IPS-18a (cell line): ENCODE data around the gene PDLIM7.

Experiments
- H3K27ac ChIP-seq: one replicate; pipeline ENCODE4 v1.5.1; 2013; ENCODE audit warnings: low read length
- H3K27me3 ChIP-seq: one replicate; pipeline ENCODE4 v1.6.1; 2013; ENCODE audit warnings: mild to moderate bottlenecking, low read length; ENCODE audit not compliant: control insufficient read depth, insufficient read depth
- H3K36me3 ChIP-seq: one replicate; pipeline ENCODE4 v1.6.1; 2013; ENCODE audit warnings: low read depth, low read length; ENCODE audit not compliant: control insufficient read depth
- H3K4me1 ChIP-seq: one replicate; pipeline ENCODE4 v1.6.1; 2013; ENCODE audit warnings: low read depth, low read length; ENCODE audit not compliant: control insufficient read depth
- H3K4me3 ChIP-seq: one replicate; pipeline ENCODE4 v1.5.1; 2013; ENCODE audit warnings: low read length
- H3K9ac ChIP-seq: one replicate; pipeline ENCODE4 v1.6.1; 2013; ENCODE audit warnings: mild to moderate bottlenecking, low read length, moderate library complexity
- H3K9me3 ChIP-seq: one replicate; pipeline ENCODE4 v1.6.1; 2013; ENCODE audit warnings: low read depth, low read length; ENCODE audit not compliant: control insufficient read depth

The PDLIM7 gene

DNA sequence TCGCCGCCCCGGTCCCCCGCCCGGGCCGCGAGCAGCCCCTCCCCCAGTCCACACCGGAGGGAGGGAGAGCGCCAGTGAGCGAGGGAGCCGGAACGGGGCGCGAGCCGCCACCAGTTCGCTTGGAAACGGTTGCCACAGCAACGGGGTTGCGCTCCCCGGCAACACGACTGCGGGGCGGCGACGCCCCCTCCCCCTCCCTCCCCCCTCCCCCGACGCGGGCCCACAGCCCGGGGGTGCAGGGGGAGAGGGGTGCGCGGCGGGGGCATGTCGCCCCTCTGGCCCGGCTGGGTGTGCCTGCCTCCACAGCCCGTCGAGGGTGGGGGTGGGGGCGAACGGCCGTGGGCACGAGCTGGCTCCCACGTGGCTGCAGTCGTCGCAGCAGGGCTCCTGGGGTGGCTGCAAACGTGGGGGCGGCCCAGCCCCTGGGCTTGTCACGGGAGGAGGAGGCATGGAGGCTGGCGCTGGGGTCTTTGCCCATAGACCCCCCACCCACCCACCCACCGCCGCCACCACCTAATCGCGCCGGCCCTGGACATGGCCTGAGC, 50.3 kb downstream of the PDLIM7 start:
- Histone ChIP-seq H3K9ac (peak overlapping the region; percentile 69), H3K27ac (no peak overlapping the region), H3K4me1 (peaks cover 14% of the 10 kb centered on the region)

DNA sequence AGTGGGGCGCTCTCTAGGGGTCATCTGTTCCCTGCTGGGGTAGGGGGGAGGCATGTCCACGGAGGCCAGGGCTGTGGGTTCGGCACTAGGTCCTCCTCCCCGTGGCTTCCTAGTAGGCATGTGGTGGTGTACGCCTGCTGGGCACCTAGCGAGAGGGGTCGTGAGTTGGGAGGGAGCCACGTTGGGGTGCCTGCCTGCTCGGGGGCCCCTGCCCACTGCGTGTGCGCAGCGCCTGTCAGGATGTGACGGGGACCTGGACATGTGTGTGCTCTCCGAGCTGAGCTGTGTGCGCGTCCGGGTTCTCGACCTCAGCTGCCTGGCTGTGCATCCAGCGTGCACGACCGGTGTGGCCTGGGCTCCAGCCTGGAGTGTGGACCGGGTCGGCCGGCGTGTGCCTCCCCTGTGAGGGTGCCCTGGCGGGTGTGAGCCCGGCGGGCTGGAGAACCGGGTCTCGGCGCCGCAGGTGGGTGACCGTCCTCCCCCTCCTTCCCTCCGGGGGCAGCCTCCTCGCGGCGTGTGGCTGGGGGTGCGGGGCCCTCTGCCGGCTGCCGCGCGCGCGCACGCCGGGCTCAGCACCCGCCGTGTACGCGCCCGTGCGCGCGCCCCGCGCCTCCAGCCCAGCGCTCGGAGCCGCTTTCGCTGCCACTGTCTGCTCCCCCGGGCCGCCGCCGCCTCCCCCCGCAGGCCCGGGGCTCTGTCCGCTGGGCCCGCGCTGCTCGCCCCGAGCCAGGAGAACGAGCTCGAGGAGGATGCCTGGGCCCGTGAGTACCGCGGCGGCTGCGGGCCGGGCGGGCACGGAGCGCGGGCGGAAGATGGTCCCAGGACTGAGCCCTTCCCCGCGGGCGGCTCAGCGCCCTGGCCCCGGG, 51.0 kb downstream of the PDLIM7 start, which contains the start of gene PRR7:
Gene PRR7, plus strand, starts transcription at position 615 of the 866 bp plus-strand sequence. CDS start 8,254 bp downstream, outside the sequence.
- Histone ChIP-seq H3K27ac (no peak within 1 kb of the TSS), H3K9me3 (no peaks in the 10 kb centered on the region), H3K9ac (peak within 1 kb of the TSS; percentile 69), H3K4me3 (peak within 1 kb of the TSS; percentile 62), H3K27me3 (peaks cover 26% of the 10 kb centered on the region), H3K36me3 (no peaks in the 10 kb centered on the region), H3K4me1 (peaks cover 14% of the 10 kb centered on the region)

More for the DNA sequence above, 50.3 kb downstream of the PDLIM7 start:
- Histone ChIP-seq H3K27me3 (peaks cover 31% of the 10 kb centered on the region), H3K4me3 (peak overlapping the region; percentile 62), H3K36me3 (no peaks in the 10 kb centered on the region), H3K9me3 (no peaks in the 10 kb centered on the region)

DNA sequence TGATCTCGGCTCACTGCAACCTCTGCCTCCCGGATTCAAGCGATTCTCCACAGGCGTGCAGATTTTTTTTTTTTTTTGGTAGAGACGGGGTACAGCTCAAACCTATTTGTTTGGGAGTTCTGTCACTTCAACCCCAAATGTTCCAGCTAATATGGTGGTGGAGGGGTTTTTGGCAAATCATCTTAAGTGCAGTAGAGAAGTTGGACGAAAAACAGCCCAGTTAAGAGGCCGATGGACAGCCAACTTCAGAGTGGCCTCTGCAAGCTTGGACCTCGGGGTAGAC, 51.5 kb downstream of the PDLIM7 start:
- peaks cover 26% of the 10 kb centered on the region for H3K27me3 ChIP-seq
- no peaks in the 10 kb centered on the region for H3K36me3 ChIP-seq
- H3K4me1 ChIP-seq = peaks cover 14% of the 10 kb centered on the region
- no peaks in the 10 kb centered on the region for H3K9me3 ChIP-seq
- peak overlapping the region; percentile 62 for H3K4me3 ChIP-seq
- peak overlapping the region; percentile 58 for H3K9ac ChIP-seq
- H3K27ac ChIP-seq = no peak overlapping the region

DNA sequence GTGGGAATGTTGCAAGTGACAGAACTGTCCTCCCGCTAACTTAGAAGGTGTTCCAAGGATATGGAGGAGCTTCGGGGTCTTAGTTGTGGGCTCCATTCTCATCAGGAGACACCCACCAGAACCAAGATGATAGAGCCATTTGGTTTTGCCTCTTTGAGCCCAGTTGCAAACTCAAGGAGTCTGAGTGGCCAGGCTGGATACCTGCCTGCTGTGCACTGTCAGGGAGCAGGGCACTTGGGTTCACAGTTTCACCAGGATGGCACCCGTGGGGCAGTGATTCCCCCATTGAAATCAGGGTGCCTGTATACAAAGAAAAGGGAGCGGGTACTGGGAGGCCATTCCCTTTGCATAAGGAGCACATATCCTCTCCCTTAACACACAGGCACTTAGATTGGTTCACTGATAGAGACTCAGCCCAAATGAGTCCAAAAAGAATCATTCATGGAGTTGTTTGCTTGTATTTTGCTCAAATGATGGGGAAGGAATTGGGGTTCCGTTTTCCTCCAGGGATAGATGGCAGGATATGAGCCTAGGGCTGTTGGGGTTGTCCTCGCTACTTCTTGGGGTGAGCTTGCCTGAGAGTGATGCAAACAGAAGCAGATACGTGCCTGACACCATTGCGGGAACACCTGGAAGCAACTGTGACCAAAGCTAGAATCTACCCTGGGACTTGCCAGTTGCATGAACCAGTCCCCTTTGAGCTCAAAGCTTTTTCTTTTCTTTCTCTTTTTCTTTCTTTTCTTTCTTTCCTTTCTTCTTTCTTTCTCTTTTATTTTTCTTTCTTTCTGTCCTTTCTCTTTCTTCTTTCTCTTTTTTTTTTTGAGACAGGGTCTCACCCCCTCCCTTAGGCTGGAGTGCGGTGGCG, 52.1 kb downstream of the PDLIM7 start:
- H3K27me3 ChIP-seq = peaks cover 26% of the 10 kb centered on the region
- H3K9me3 ChIP-seq = no peaks in the 10 kb centered on the region
- H3K36me3 ChIP-seq = no peaks in the 10 kb centered on the region
- no peak overlapping the region for H3K4me3 ChIP-seq
- H3K9ac ChIP-seq = peak overlapping the region; percentile 58
- peaks cover 14% of the 10 kb centered on the region for H3K4me1 ChIP-seq
- H3K27ac ChIP-seq = no peak overlapping the region

DNA sequence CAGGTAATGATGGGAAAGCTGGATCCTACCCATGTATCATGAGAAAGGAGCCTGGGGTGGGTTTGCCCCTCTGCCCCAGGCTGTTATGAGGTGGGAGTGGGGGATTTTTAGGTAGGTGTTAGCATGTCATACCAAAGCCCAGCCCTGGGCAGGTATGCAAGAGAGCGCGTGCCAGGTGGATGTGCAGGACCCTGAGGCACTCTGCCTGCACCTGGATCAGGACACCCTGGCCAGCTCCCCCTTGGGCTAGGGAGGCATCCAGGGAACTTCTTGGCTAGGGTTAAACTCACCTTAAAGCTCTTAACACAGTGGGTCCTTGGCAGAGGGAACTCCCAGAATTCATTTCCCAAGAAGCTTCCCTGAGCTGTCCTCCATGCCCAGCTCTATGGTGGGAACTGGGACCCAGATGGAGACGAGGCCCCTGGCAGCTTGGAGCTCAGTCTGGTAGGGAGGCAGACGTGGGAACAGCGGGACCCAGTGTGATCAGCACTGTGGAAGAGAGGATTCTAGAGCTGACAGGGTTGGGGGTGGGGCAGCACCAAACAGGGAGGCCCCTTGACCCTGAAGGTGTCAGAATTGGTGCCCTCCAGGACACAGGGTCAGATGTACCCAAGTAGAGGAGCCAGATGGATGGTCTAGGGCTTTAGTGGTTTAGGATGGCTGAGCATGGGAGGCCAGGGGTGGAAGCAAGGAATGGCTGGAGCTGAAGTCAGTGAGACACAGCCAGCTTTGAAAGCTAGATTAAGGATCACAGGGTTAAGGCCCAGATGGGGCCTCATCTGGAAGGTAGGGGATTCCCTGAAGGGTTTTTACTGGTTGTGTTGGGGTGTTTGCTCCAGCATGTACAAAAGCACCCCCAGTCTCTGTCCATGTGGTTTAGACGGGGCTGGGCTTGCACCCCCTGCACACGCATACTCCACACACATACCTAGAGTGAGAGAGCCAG, 53.0 kb downstream of the PDLIM7 start:
- Histone ChIP-seq H3K9ac (no peak overlapping the region), H3K27ac (no peak overlapping the region), H3K36me3 (no peaks in the 10 kb centered on the region), H3K4me1 (peaks cover 17% of the 10 kb centered on the region), H3K27me3 (peaks cover 26% of the 10 kb centered on the region), H3K9me3 (no peaks in the 10 kb centered on the region), H3K4me3 (no peak overlapping the region)

DNA sequence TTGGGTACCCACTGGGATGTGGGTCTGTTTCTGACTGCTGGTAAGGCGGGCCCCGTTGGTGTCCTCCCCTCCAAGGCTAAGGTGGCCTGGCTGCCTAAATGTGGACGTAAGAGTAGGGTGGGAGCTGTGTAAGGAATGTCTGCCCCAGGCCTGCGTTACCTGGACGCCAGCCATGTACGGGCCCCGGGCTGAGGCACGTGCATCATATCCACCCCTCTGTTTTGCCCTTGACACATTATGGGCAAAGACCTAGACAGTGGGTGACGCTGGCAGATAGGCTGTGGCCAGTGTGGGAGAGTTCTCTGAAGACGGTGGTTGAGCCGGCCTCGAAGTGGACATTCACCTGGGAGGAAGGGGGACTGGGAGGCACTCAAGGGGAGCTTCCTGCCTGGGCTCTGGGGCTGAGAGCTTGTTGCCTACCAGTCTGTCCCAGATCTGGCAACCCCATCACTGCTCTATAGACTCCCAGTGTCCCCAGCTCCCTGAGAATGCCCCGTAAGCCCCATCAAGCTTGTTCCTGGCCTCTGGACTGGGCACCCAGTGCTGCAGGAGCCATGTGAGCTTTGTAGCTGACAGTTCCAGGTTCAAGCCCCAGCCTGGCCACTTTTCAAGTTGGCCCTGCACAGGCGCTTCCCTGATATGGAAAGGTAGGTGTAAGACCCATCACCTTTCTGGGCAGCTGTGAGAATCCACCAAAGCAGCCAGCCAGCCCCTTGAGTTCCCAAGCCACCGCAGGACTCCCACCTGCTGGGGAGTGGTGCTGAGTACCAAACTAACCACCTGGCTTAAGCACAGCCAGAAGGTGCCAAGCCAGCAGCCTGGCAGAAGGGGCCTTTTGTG, 54.0 kb downstream of the PDLIM7 start:
- Histone ChIP-seq H3K36me3 (no peaks in the 10 kb centered on the region), H3K9ac (no peak overlapping the region), H3K27ac (no peak overlapping the region), H3K4me1 (peaks cover 17% of the 10 kb centered on the region), H3K4me3 (no peak overlapping the region), H3K27me3 (peaks cover 20% of the 10 kb centered on the region), H3K9me3 (no peaks in the 10 kb centered on the region)

DNA sequence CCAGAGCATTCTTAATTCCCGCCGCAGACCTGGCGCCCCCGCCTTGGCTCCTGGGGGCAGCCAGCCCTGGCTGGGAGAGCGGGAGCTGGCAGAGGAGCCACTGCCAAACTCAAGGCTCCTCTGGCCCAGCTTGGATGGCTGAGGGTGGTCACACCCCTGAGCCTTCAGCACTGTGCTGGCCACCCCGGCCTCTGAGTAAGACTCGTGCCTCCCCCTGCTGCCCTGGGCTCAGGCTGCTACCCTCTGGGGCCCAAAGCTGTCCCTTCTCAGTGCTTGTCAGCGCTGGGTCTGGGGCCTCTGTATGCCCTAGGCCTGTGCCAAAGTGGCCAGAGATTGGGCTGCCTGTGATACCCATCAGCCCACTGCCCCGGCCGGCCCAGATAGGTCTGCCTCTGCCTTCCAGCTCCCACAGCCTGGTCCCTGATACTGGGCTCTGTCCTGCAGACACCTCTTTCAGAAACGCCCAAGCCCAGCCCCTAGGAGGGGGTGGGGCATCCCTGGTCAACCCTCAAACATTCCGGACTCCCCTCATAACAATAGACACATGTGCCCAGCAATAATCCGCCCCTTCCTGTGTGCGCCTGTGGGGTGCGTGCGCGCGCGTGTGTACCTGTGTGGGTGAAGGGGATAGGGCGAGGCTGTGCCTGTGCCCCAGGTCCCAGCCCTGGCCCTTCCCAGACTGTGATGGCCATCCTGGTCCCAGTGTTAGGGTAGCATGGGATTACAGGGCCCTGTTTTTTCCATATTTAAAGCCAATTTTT, 55.2 kb downstream of the PDLIM7 start:
- Histone ChIP-seq H3K27ac (no peak overlapping the region), H3K36me3 (peaks cover 1% of the 10 kb centered on the region), H3K4me1 (peaks cover 13% of the 10 kb centered on the region), H3K9ac (no peak overlapping the region), H3K9me3 (no peaks in the 10 kb centered on the region), H3K4me3 (no peak overlapping the region), H3K27me3 (peaks cover 15% of the 10 kb centered on the region)

DNA sequence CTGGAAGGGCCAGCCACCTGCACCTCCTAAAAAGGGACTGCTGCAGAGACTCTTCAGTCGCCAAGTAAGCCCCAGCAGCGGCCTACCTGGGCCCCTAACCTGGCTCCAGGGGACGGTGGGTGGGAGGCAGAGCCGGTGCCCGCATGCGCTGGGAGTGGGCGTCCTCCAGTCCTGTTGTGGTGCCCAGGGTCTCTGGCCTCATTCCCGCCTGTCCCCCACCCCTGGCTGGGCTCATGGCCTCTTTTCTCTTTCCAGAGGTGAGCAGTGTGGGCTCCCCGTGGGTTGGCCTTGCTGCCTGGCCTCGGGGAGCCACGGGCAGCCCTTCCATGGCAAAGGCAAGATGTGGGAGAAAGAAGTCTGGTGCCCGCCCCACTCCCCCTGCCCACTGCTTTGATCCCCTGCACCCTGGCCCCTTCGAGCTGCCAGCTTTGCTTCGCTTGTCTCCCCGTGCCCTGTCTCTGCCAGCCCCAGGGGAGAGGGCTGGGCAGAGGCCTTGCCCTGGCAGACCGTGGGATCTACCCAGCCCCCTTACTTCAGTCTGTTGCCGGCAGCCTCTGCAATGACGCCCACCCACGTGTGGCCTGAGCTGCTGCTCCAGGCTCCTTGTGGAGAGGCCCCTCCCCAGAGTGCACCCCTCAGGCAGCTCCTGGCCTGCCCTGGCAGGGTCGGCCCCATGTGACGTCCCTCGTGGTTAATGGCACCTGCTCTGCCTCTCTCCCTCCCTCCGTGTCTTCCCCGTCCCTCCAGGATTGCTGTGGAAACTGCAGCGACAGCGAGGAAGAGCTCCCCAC, 56.2 kb downstream of the PDLIM7 start:
- no peak overlapping the region for H3K4me3 ChIP-seq
- H3K36me3 ChIP-seq = peaks cover 3% of the 10 kb centered on the region
- H3K4me1 ChIP-seq = peaks cover 13% of the 10 kb centered on the region
- no peak overlapping the region for H3K27ac ChIP-seq
- H3K27me3 ChIP-seq = peaks cover 14% of the 10 kb centered on the region
- H3K9me3 ChIP-seq = no peaks in the 10 kb centered on the region
- no peak overlapping the region for H3K9ac ChIP-seq

DNA sequence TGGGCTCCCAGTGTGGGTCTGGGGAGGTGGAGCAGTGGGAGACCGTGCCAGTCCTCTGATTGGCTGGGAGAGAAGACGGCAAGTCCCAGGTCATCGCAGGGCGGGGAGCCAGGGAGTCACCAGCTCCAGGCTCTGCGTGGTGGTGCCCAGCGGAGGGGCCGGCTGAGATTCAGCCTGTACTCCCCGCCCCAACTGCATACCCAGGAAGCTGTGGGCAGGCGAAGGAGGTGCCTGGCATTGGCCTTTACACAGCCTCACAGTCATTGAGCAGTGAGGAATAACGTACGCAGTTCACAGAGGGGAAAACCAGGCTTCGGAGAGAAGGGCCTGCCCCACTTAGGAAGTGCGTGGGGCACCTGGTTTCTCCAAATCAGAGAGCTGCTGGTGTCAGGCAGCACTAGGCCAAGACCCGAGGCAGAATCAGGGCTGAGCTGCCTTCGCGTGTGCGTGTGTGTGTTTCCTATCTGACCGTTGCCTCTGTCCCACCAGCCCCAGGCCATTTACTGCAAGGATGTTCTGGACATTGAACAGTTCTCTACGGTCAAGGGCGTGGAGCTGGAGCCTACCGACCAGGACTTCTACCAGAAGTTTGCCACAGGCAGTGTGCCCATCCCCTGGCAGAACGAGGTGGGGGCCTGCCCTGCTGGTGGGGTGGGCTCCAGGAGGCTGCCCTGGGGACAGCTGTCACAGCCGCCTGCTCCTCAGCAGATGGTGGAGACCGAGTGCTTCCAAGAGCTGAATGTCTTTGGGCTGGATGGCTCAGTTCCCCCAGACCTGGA, 57.0 kb downstream of the PDLIM7 start:
- no peaks in the 10 kb centered on the region for H3K9me3 ChIP-seq
- peaks cover 6% of the 10 kb centered on the region for H3K27me3 ChIP-seq
- H3K4me3 ChIP-seq = no peak overlapping the region
- H3K9ac ChIP-seq = no peak overlapping the region
- peaks cover 5% of the 10 kb centered on the region for H3K4me1 ChIP-seq
- H3K36me3 ChIP-seq = peaks cover 6% of the 10 kb centered on the region
- no peak overlapping the region for H3K27ac ChIP-seq
